ENCODE measurements around the gene LLGL2.

LLGL2 gene

DNA sequence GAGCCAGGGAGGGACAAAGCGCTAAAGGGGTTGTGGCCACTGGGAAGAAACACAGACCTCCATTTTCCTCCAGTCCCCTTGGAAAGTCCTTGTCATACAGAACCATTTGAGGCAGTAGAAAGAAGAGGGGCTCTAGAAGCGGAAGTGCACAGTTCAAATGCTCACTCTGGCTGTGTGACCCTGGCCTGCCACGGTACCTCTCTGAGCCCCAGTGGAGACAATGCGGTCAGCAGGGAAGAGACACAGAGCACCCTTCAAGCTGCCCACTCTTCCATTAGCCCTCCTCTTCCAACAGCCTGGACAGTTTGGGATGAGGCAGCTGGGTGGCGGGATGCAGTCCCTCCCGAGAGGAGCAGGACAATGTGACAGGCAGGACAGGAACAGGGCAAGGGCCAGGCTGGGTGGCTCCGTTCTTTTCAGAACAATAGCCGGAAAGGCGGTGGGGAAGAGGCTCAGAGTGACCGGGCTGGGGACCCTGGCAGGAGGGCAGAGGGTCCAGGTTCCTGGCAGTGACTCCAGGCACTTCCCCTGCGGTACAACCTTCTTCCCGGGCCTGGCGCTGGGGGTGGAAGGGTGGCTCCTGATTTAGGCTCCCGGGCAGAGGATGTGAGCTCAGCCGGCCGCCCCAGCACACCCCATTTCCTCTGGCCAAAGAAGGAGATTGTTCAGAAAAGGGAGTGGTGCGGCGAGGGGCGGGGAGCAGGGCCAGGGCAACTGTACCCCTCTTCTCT is 15.8 kb upstream of the LLGL2 start:
- peaks cover 11 to 35% of the 10 kb centered on the region in 2 donors for H3K36me3 ChIP-seq (ENCODE audit: control insufficient read depth in 1 of 2, insufficient read depth in 2 of 2, low read length in 2 of 2)
- H3K9me3 ChIP-seq (ENCODE audit: control insufficient read depth in 1 of 2, low read length in 2 of 2) = no peaks in the 10 kb centered on the region
- H3K4me3 ChIP-seq (ENCODE audit: low read depth in 1 of 2, low read length in 2 of 2) = peak overlapping the region in 1 of 2 donors; percentile 0
- no peaks in the 10 kb centered on the region for H3K27me3 ChIP-seq (ENCODE audit: low read depth, low read length)
- H3K4me1 ChIP-seq (ENCODE audit: control insufficient read depth in 1 of 2, insufficient read depth in 2 of 2, low read length in 2 of 2) = peaks cover 9 to 53% of the 10 kb centered on the region in 2 donors
- peak overlapping the region; percentile 63 for H3K27ac ChIP-seq (ENCODE audit: low read length)

DNA sequence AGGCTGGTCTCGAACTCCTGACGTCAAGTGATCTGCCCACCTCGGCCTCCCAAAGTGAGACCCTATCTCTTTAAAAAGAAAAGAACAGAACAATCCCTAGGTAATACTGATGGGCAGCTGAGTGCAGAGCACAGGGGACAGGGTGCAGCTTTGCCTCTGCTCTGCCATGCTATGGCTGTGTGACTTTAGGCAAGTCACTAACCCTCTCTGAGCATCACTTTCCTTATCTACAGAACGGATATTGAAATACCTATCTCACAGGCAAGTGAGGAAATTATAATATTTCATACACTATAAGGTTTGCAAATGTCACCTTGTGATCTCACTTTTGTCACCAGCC is 14.3 kb upstream of the LLGL2 start:
- peaks cover 3 to 21% of the 10 kb centered on the region in 2 donors for H3K36me3 ChIP-seq (ENCODE audit: control insufficient read depth in 1 of 2, insufficient read depth in 2 of 2, low read length in 2 of 2)
- no peak overlapping the region for H3K27ac ChIP-seq (ENCODE audit: low read length)
- H3K4me1 ChIP-seq (ENCODE audit: control insufficient read depth in 1 of 2, insufficient read depth in 2 of 2, low read length in 2 of 2) = peaks cover 9 to 53% of the 10 kb centered on the region in 2 donors
- no peaks in the 10 kb centered on the region for H3K27me3 ChIP-seq (ENCODE audit: low read depth, low read length)
- peak overlapping the region; percentile 33 to 83 for H3K4me3 ChIP-seq (ENCODE audit: low read depth in 1 of 2, low read length in 2 of 2)
- H3K9me3 ChIP-seq (ENCODE audit: control insufficient read depth in 1 of 2, low read length in 2 of 2) = no peaks in the 10 kb centered on the region

DNA sequence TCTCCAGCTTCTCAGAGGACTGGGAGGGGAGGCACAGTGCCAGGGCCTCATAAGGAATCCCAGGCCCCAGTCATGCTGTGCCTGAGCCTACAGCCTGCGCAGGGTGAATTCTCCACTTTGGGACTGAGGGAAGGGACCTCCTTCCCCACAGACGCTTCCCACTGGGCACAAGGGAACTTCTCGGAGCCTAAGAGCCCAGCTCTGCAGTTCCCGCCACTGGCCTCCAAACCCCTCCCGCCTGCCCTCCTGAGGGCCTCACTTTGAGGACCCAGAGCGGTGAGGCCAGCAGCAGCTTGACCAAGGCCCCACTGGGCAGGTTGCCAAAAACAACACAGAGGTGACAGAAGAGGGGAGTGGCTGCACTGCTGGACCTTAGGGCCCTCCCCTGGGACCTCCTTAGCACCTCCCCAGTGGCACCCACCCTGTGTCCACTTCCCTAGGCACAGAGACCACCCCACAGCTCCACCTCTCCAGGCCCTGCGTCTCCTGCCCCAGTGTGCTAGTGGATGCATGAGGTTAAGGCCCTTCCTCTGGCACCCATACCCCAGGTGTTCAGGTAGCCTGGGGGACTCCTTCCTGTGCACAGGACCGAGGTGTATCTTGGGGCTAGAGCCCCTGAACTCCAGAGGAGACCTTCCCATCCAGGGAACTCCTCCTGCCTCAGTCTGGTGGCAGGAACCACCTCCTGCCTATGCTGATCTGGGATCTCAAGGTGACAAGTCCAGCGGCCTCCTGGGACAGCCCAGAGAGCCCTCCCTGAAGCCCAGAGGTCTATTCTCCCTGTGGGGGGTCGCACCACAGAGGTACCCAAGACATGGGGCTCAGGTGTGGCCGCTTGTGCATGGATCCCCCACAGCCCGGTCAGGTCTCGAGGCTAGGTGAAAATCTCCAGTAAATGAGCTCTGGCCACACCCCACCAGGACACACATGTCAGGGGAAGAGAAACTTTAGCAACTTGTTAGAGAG is 13.6 kb upstream of the LLGL2 start:
- Histone ChIP-seq H3K9me3 (ENCODE audit: control insufficient read depth in 1 of 2, low read length in 2 of 2) (no peaks in the 10 kb centered on the region), H3K36me3 (ENCODE audit: control insufficient read depth in 1 of 2, insufficient read depth in 2 of 2, low read length in 2 of 2) (peaks cover 3 to 15% of the 10 kb centered on the region in 2 donors), H3K27me3 (ENCODE audit: low read depth, low read length) (no peaks in the 10 kb centered on the region), H3K27ac (ENCODE audit: low read length) (no peak overlapping the region), H3K4me1 (ENCODE audit: control insufficient read depth in 1 of 2, insufficient read depth in 2 of 2, low read length in 2 of 2) (peaks cover 9 to 54% of the 10 kb centered on the region in 2 donors), H3K4me3 (ENCODE audit: low read depth in 1 of 2, low read length in 2 of 2) (peak overlapping the region; percentile 33 to 83)

DNA sequence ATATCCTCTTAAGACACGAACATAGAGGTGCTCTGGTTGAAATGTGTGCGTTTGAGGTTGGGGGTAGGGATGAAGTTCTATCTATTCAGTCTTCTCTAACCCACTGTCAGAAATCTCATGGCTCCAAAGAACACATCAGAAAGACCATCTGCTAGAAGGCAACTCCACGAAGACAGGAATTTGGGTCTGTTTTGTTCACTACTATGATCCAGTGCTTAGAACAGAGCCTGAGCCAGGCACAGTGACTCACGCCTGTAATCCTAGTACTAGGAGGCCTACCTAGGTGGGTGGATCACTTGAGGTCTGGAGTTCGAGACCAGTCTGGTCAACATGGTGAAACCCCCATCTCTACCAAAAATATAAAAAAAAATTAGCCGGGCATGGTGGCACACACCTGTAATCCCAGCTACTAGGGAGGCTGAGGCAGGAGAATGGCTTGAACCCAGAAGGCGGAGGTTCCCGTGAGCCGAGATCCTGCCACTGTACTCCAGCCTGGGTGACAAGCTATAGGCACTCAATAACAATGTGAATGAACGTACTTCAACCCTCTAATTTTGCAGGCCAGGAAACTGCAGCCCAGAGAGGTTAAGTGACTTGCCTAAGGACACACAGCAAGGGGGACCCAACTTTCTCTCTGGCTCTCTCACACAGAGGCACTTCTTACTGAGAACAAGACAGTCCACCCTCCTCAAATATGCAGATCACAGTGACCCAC is 12.4 kb upstream of the LLGL2 start:
- Histone ChIP-seq H3K36me3 (ENCODE audit: control insufficient read depth in 1 of 2, insufficient read depth in 2 of 2, low read length in 2 of 2) (peaks cover 3 to 9% of the 10 kb centered on the region in 2 donors), H3K4me3 (ENCODE audit: low read depth in 1 of 2, low read length in 2 of 2) (peak overlapping the region; percentile 65 to 83), H3K4me1 (ENCODE audit: control insufficient read depth in 1 of 2, insufficient read depth in 2 of 2, low read length in 2 of 2) (peaks cover 19 to 62% of the 10 kb centered on the region in 2 donors), H3K27ac (ENCODE audit: low read length) (no peak overlapping the region), H3K9me3 (ENCODE audit: control insufficient read depth in 1 of 2, low read length in 2 of 2) (no peaks in the 10 kb centered on the region), H3K27me3 (ENCODE audit: low read depth, low read length) (no peaks in the 10 kb centered on the region)

DNA sequence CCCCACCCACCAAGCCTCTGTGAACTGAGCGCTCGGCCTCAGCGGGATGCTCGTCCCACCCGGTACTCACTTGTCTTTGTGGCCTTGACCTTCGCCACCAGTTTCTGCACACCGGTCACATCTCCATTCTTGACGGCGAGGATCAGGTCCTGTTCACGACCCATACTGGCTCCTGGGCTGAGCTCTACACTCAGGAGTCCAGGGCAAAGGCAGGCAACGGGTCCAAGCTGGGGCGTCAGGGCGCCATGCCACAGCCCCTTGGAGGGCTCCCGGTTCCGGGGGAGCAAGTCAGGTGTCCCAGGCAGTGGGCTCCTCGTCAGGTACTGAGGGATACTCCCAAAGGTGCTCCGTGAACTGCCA is 11.9 kb upstream of the LLGL2 start:
- H3K9me3 ChIP-seq (ENCODE audit: control insufficient read depth in 1 of 2, low read length in 2 of 2) = no peaks in the 10 kb centered on the region
- peaks cover 3 to 9% of the 10 kb centered on the region in 2 donors for H3K36me3 ChIP-seq (ENCODE audit: control insufficient read depth in 1 of 2, insufficient read depth in 2 of 2, low read length in 2 of 2)
- H3K4me1 ChIP-seq (ENCODE audit: control insufficient read depth in 1 of 2, insufficient read depth in 2 of 2, low read length in 2 of 2) = peaks cover 18 to 57% of the 10 kb centered on the region in 2 donors
- H3K27me3 ChIP-seq (ENCODE audit: low read depth, low read length) = no peaks in the 10 kb centered on the region
- H3K4me3 ChIP-seq (ENCODE audit: low read depth in 1 of 2, low read length in 2 of 2) = peak overlapping the region; percentile 65 to 83
- peak overlapping the region; percentile 23 for H3K27ac ChIP-seq (ENCODE audit: low read length)

DNA sequence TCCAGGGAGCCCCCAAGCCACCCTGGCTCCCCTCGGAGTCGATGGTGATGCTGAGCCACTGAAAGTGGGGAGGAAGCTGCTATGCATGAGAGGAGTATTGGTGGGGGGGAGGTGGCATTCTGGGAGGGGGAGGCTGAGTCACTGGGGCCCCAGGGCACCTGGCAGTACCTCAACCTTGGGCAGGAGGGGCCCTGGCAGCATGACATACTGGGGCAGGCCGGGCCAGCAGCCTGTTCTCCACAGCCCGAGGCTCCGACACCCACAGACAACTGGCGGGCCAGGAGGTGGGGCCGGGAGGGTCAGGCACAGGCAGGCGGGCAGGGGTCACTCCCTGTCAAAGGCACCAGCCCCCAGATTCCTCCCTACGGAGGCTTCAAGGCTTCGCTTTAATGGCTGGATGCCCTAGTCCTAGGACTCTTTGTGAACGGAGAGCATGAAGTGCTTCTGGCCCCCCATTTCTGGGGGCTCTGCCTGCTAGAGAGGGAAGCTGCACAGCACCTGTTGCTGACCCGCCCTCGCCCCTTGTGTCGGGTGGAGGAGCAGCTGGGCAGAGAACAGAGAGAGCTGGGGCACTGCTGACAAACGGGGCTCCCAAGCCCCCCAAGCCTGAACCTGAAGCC is 11.1 kb upstream of the LLGL2 start:
- Histone ChIP-seq H3K4me1 (ENCODE audit: control insufficient read depth in 1 of 2, insufficient read depth in 2 of 2, low read length in 2 of 2) (peaks cover 12 to 49% of the 10 kb centered on the region in 2 donors), H3K9me3 (ENCODE audit: control insufficient read depth in 1 of 2, low read length in 2 of 2) (no peaks in the 10 kb centered on the region), H3K4me3 (ENCODE audit: low read depth in 1 of 2, low read length in 2 of 2) (peak overlapping the region; percentile 65 to 83), H3K27me3 (ENCODE audit: low read depth, low read length) (no peaks in the 10 kb centered on the region), H3K36me3 (ENCODE audit: control insufficient read depth in 1 of 2, insufficient read depth in 2 of 2, low read length in 2 of 2) (peaks cover 3 to 9% of the 10 kb centered on the region in 2 donors), H3K27ac (ENCODE audit: low read length) (peak overlapping the region; percentile 45)

DNA sequence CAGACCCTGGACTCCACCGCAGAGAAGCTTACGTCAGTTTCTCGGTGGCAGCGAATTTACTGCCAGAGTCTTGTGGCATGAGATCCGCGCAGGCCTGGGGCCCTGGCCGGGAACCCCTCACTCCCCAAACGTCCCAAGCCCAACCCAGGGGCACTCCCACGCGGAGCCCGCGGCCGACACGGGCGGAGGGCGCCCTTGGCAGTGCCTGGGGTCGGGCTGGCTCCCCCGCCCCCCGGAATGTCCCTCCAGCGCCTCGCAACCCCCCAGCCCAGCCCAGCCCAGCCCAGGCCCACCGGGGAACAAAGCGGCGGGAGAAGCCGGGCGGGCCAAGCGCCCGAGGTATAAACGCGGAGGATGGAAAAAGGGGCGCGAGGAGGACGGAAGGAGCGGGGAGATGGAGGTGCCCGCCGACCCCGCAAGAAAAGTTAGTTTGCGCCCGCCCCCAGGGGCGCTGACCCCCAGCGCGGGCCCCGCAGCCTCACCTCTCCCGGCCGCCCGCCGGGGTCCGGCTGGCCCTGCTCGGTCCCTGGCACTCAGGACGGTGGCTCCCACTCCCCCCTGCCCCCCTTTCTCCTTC is 10.5 kb upstream of the LLGL2 start:
- Histone ChIP-seq H3K27ac (ENCODE audit: low read length) (peak overlapping the region; percentile 45), H3K4me1 (ENCODE audit: control insufficient read depth in 1 of 2, insufficient read depth in 2 of 2, low read length in 2 of 2) (peaks cover 10 to 46% of the 10 kb centered on the region in 2 donors), H3K4me3 (ENCODE audit: low read depth in 1 of 2, low read length in 2 of 2) (peak overlapping the region; percentile 65 to 83), H3K27me3 (ENCODE audit: low read depth, low read length) (no peaks in the 10 kb centered on the region), H3K9me3 (ENCODE audit: control insufficient read depth in 1 of 2, low read length in 2 of 2) (no peaks in the 10 kb centered on the region), H3K36me3 (ENCODE audit: control insufficient read depth in 1 of 2, insufficient read depth in 2 of 2, low read length in 2 of 2) (peaks cover 3 to 9% of the 10 kb centered on the region in 2 donors)

DNA sequence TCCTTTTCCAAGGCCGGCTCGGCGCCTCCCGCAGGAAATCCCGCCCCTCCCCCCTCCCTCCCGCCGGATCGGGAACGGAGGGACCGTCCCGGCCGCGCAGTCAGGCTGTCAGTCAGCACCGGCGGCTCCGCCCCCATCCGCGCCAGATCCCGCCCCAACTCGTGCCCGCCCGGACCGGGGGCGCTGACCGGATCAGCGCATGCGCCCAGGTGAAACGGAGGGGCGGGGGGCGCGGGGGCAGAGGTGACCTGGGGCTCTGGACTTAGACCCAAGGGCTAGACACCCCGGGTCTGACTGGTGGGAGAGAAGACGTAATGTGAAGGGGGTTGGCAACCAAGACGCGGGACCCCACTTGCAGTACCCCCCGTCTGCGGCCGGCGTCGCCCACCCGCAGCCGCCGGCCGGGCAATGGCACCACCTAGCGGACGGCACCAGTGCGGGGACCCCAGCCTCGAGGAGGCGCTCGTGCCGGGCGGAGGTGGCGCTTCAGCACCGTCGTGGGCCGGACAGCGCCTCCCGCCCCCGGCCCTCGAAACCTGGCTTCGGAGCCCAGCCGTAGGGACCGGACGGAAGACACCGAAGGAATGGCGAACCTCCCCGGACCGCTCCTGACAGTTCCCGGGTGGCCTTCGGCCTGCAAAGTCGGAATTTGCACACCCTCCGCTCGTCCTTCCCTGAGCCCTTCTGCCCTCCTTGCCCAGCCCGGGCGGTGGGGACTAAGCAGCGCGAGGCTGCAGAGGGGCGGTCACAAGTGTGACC is 9.8 kb upstream of the LLGL2 start, which contains the start of gene CASKIN2:
TSS of gene CASKIN2 (minus strand) at position 42 of the 759 bp plus-strand sequence. CDS start 1,733 bp downstream, outside the sequence.
- Histone ChIP-seq H3K36me3 (ENCODE audit: control insufficient read depth in 1 of 2, insufficient read depth in 2 of 2, low read length in 2 of 2) (peaks cover 3 to 9% of the 10 kb centered on the region in 2 donors), H3K4me3 (ENCODE audit: low read depth in 1 of 2, low read length in 2 of 2) (peak within 1 kb of the TSS; percentile 68 to 83), H3K27me3 (ENCODE audit: low read depth, low read length) (no peaks in the 10 kb centered on the region), H3K9me3 (ENCODE audit: control insufficient read depth in 1 of 2, low read length in 2 of 2) (no peaks in the 10 kb centered on the region), H3K27ac (ENCODE audit: low read length) (peak within 1 kb of the TSS; percentile 45), H3K4me1 (ENCODE audit: control insufficient read depth in 1 of 2, insufficient read depth in 2 of 2, low read length in 2 of 2) (peaks cover 10 to 44% of the 10 kb centered on the region in 2 donors)

DNA sequence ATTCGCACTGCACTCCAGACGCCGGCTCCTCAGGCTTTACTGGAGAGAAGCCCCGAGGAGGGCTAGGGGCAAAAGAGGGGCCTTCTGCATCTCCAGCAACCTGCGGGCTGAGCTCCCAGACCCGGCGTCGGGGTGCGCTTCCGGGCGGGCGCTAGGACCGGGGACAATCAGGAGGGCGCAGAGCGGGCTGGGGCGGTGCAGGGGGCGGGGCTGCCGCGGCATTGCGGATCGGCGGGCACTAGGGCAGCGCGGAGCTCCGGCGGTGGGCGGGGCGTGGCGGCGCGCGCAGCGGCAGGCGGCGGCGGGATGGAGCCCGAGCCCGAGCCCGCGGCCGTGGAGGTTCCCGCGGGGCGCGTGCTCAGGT is 9.3 kb upstream of the LLGL2 start, which contains the start of gene TSEN54:
TSS of gene TSEN54 (plus strand) at position 274 of the 364 bp plus-strand sequence. CDS start at position 307, 33 bp downstream.
- peaks cover 3 to 8% of the 10 kb centered on the region in 2 donors for H3K36me3 ChIP-seq (ENCODE audit: control insufficient read depth in 1 of 2, insufficient read depth in 2 of 2, low read length in 2 of 2)
- peak within 1 kb of the TSS; percentile 68 to 83 for H3K4me3 ChIP-seq (ENCODE audit: low read depth in 1 of 2, low read length in 2 of 2)
- H3K27ac ChIP-seq (ENCODE audit: low read length) = no peak within 1 kb of the TSS
- H3K4me1 ChIP-seq (ENCODE audit: control insufficient read depth in 1 of 2, insufficient read depth in 2 of 2, low read length in 2 of 2) = peaks cover 10 to 43% of the 10 kb centered on the region in 2 donors
- no peaks in the 10 kb centered on the region for H3K27me3 ChIP-seq (ENCODE audit: low read depth, low read length)
- no peaks in the 10 kb centered on the region for H3K9me3 ChIP-seq (ENCODE audit: control insufficient read depth in 1 of 2, low read length in 2 of 2)
